T1000 (cell line): ENCODE data around the gene LGMN.
A peak's percentile ranks its signal among the peaks of the same experiment; 100 is the strongest.
"Not testable (repeated sequence)": the region's sequence is repeated elsewhere in the genome, so short reads cannot be mapped to it uniquely, and the experiment has no call there.

Experiments
- DNase-seq: peaks from one replicate; lab custom pipeline; 2025; ENCODE audit warnings: mixed read lengths; lab: John Stamatoyannopoulos, UW

Gene LGMN

GRCh38 chr14:92694807-92695206 is 53.6 kb downstream of the LGMN start:
- DNase-seq, result no peak

- DNase-seq, result no peak
Measured at GRCh38 chr14:92693998-92694795, 54.2 kb downstream of the LGMN start.

- no peak for DNase-seq
Measured at GRCh38 chr14:92692822-92693226, 55.6 kb downstream of the LGMN start.

- no peak for DNase-seq
Measured at GRCh38 chr14:92690171-92691011, 58.0 kb downstream of the LGMN start.

GRCh38 chr14:92688434-92689375 is 59.7 kb downstream of the LGMN start:
- DNase-seq, result no peak

GRCh38 chr14:92687681-92688433 is 60.6 kb downstream of the LGMN start:
- DNase-seq, result no peak

- peak; percentile 44 for DNase-seq
Measured at GRCh38 chr14:92686900-92687427, 61.5 kb downstream of the LGMN start.

- DNase-seq, result no peak
Measured at GRCh38 chr14:92686411-92686899, 62.0 kb downstream of the LGMN start.

- no peak for DNase-seq
Measured at GRCh38 chr14:92685784-92686355, 62.6 kb downstream of the LGMN start.

- no peak for DNase-seq
Measured at GRCh38 chr14:92684801-92685560, 63.4 kb downstream of the LGMN start.

- DNase-seq, result no peak
Measured at GRCh38 chr14:92683041-92683440, 65.4 kb downstream of the LGMN start.

GRCh38 chr14:92680781-92681650 is 67.4 kb downstream of the LGMN start:
- peak; percentile 48 for DNase-seq

GRCh38 chr14:92680330-92680729 is 68.1 kb downstream of the LGMN start:
- not testable (repeated sequence) for DNase-seq

GRCh38 chr14:92679246-92679645 is 69.2 kb downstream of the LGMN start:
- DNase-seq, result no peak

- no peak for DNase-seq
Measured at GRCh38 chr14:92678766-92679165, 69.7 kb downstream of the LGMN start.

- no peak for DNase-seq
Measured at GRCh38 chr14:92677955-92678354, 70.5 kb downstream of the LGMN start.

- DNase-seq, result no peak
Measured at GRCh38 chr14:92677087-92677668, 71.2 kb downstream of the LGMN start.

- DNase-seq, result no peak
Measured at GRCh38 chr14:92676403-92677086, 71.9 kb downstream of the LGMN start.
